Anterior cingulate cortex (tissue), 58 donors: Measurements from ENCODE around the gene SPATA20.

Experiments used
- DNase-seq, 58 donors: peaks; one replicate each; lab custom pipeline; 2025; lab: John Stamatoyannopoulos, UW

Gene SPATA20

GRCh38 chr17:50573866-50574611 is 27.1 kb downstream of the SPATA20 start:
- no peak for DNase-seq

DNA sequence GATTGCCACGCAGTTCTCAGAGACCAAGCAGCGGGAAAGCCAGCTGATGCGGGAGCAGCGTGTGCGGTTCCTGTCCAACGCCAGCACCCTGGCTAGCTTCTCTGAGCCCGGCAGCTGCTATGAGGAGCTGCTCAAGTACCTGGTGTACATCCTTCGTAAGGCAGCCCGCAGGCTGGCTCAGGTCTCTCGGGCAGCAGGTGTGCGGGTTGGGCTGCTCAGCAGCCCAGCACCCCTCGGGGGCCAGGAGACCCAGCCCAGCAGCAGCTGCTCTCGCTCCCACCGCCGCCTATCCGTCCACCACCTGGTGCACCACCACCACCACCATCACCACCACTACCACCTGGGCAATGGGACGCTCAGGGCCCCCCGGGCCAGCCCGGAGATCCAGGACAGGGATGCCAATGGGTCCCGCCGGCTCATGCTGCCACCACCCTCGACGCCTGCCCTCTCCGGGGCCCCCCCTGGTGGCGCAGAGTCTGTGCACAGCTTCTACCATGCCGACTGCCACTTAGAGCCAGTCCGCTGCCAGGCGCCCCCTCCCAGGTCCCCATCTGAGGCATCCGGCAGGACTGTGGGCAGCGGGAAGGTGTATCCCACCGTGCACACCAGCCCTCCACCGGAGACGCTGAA is 28.7 kb downstream of the SPATA20 start:
- no peak for DNase-seq

GRCh38 chr17:50576864-50577263 is 29.9 kb downstream of the SPATA20 start:
- DNase-seq, result peak in 9 of 58 donors; percentile 14 to 60 (median 26)

DNA sequence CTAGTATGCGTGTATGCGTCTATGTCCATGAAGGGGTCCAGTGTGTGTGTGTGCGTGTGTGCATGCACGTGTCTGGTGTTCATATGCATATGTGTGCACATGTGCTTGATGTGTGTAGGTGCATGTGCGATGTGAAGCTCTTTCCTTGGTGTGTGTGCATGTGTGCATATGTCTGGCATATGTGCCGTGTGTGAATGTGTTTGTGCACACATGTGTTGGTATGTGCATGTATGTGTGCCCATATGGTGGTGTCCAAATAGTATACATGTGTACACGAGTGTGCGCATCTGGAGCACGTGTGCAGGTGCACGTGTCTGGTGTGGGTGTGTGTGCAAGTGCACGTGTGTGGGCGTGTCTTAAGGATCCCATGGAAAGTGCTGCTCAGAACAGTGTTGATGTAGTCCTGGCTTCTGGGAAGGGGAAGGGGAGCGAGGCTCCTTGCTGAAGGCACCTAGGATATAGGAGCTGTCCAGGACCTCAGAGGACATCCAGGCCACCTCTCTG is 30.5 kb downstream of the SPATA20 start:
- DNase-seq, result no peak

DNA sequence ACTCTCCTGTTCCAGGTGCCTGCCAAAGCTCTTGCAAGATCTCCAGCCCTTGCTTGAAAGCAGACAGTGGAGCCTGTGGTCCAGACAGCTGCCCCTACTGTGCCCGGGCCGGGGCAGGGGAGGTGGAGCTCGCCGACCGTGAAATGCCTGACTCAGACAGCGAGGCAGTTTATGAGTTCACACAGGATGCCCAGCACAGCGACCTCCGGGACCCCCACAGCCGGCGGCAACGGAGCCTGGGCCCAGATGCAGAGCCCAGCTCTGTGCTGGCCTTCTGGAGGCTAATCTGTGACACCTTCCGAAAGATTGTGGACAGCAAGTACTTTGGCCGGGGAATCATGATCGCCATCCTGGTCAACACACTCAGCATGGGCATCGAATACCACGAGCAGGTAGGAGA is 31.2 kb downstream of the SPATA20 start:
- DNase-seq, result no peak

GRCh38 chr17:50579399-50579798 is 32.4 kb downstream of the SPATA20 start:
- no peak for DNase-seq

GRCh38 chr17:50580646-50581045 is 33.7 kb downstream of the SPATA20 start:
- DNase-seq, result no peak

- DNase-seq, result no peak
Observed at GRCh38 chr17:50581316-50581715, 34.3 kb downstream of the SPATA20 start.

GRCh38 chr17:50582741-50583140 is 35.8 kb downstream of the SPATA20 start:
- DNase-seq, result no peak

DNA sequence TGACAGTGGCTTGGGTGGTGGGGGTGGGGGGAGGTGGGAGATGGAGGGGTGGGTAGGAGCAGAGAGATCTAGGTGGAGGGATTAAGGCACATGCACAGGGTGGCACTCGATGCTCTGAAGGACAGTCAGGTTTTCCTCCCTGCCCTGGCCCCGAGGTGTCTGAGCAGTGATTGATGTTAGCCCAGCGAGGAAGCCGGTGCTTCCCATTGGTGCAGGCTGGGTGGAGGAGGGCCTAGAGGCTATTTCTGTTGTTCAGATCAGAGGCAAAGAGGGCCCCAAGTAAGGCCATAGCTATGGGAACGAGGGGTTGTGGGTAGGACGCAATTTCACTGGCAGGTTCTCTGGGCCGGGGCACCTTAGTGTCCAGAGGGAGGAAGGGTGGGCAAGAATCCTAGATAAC is 36.7 kb downstream of the SPATA20 start:
- DNase-seq, result no peak

DNA sequence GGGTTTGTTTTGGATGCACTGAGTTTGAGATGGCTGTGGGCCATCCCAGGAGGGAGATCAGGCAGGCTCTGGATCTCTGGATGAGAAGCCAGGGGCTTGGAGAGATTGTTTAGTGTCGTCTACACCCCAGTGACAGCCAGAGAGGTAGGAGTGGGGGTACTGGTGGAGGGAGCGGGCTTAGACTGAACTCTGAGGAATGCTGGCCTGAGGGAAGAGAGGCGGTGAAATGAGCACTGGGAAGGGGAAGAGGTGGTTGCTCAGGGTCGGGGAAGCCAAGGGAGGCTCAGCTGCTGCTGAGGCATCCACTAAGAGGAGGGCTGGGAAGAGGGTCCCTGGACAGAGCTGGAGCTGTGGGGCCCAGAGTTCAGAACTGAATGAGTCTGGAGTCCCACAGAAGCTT is 37.1 kb downstream of the SPATA20 start:
- DNase-seq, result no peak

DNA sequence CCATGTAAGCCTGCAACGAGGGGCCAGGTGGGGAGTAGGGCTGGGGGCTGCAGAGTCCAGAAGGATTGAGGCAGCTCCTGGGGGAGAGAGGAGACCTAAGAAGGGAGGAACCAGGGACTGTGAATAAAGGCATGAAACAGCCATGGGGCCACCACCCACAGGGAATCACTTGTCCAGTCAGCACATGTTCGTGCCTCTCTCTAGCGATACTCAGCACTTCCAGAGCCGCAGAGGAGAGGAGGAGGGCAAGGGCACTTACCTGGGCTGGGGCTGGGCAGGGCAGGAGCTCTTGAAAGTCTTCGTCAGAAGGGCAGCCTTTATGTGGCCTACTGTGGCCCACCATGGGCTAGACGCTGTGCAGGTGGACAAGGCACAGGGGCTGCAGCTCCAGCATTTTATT is 37.8 kb downstream of the SPATA20 start:
- no peak for DNase-seq

DNA sequence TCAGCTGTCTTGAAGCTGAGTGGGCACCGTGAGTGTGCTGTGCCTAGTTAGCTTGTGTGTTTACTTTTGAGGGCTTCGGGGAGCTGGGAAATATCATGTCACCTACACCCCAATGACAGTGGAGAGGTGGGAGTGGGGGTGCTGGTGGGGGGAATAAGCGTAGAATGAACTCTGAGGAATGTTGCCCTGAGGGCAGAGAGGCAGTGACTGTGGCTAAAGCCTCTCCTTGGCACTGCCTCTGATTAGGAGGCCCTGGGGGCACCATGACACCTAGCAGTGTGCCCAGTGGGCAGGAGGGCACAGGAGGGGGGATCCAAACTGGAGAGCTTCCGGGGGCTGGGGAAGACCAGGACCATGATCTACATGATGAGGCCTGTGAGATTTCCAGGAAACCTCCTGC is 38.4 kb downstream of the SPATA20 start:
- DNase-seq, result no peak

DNA sequence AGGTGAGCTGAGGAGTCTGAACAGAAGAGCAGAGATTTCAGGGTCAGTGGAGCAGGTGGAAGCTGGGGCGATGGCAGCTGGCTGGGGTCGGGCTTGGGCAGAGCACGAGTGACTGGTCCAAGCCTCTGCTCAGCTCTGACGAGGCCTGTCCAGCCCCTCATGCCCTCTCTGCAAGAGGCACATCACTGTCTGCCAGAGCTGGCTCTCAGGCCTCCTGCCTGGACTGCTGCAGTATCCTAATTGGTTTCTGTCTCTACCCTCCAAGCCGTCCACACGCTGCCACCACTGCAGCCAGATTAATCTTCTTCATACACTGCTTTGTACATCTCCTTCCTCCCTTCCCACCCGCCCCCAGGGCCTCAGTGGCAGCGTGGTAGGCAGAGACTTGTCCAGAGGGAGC is 38.9 kb downstream of the SPATA20 start:
- no peak for DNase-seq

GRCh38 chr17:50586421-50587247 is 39.7 kb downstream of the SPATA20 start:
- DNase-seq, result no peak

GRCh38 chr17:50587571-50587970 is 40.6 kb downstream of the SPATA20 start:
- no peak for DNase-seq

GRCh38 chr17:50588391-50589049 is 41.5 kb downstream of the SPATA20 start:
- peak in 1 of 58 donors; percentile 8 for DNase-seq

DNA sequence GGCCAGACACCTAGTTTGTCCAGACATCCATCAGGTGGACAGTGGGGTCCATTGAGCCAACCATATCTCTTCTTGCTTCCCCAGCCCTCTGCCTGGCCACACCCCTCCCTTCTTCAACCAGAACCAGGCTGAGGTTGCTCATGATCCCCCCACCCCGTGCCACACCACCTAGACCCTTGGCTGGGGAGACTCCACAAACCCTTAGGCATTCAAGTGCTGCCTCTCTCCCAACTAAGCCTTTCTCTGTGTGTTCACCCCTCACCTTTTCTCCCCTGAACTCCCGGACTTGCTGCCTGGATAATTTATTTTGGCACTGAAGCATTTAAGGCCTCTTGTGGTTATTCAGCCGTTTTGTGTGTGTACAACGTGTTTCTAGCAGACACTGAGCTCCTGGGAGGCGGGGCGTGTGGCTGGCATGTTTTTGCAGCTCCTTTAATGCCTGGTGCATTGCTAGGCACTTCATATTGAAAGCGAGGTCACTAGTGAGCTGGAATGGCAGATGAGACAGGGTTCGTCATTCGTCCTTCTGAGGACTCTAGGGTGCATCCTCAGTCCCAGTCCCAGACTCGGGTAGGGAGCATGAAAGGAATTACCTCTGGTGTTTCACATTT is 42.2 kb downstream of the SPATA20 start:
- DNase-seq, result peak in 2 of 58 donors; percentile 20 to 33

DNA sequence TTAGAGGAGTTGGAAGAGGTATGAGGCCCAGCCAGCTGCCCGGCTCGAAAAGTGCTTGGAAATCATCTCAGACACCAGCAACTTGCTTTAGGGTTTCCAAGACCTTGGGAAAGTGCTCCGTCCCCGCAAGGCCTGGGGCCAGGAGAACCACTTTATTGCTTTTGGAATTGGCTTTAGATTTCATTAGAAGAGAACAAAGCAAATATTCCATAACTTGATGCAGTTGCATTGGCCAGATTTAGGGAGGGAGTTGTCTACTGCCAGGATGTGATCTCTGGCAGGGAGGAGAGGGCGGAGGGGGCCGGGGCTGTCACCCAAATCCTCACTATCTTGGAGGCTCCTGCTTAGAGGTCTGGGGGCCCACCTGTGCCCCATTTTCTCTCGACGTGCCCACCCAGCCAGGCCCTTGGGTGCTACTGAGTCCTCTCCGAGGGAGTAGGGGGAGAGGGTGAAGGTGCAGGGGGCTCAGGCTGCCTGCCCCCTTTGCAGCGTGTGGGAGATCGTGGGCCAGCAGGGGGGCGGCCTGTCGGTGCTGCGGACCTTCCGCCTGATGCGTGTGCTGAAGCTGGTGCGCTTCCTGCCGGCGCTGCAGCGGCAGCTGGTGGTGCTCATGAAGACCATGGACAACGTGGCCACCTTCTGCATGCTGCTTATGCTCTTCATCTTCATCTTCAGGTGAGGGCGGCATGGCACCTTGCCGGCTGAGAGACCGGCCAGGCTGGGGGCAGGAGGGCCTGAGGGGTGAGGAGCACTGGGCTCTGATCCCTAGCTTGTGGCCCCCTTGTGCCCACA is 44.2 kb downstream of the SPATA20 start:
- no peak for DNase-seq
